Uterus (tissue), 2 donors: ENCODE results near the gene S100P.

Experiments
- CTCF ChIP-seq, 4 experiments: fragments of 200-600 bp in 2 of 4; fragments of 450-650 bp in 2 of 4; sonication (generic) in 2 of 4; IDR thresholded peaks; one replicate each; pipeline ENCODE4 v1.5.1; 2016 to 2019; ENCODE audit warnings: antibody characterized with exemption in 4 of 4, mild to moderate bottlenecking in 2 of 4, moderate library complexity in 1 of 4
- POLR2A ChIP-seq, 2 donors: fragments of 450-650 bp; IDR thresholded peaks; one replicate each; pipeline ENCODE4 v1.6.1; 2016; ENCODE audit warnings: antibody characterized with exemption in 2 of 2, mild to moderate bottlenecking in 1 of 2, moderate library complexity in 1 of 2

GRCh38 chr4:6716958-6717655 is 23.4 kb downstream of the S100P start:
- TF ChIP-seq POLR2A (IDR thresholded peaks at IDR 0.05) (no peak), CTCF (IDR thresholded peaks at IDR 0.05) (no peak)
